Head of caudate nucleus (tissue), 42 donors: Measurements from ENCODE around the gene RHBDD1.
A peak's percentile ranks its signal among the peaks of the same experiment; 100 is the strongest.

ENCODE experiments used
- DNase-seq, 42 donors: peaks; one replicate each; pipeline versions ENCODE4 v3.0.0 to v3.0.0-alpha.2; 2020 to 2021; ENCODE audit warnings: mixed read lengths in 7 of 42
- intact Hi-C: fragments of 100-400 bp; cut with DNase I; formaldehyde crosslinking; loops from one replicate; pipeline ENCODE4 v1.15.0; 2022

The RHBDD1 gene

GRCh38 chr2:226994775-226995174, 158.9 kb downstream of the RHBDD1 start:
- intact Hi-C loops: no loop called here
- DNase-seq: no peak

- intact Hi-C loops: no loop called here
- DNase-seq: peak in 24 of 42 donors; percentile 17 to 65 (median 33)
Measured at GRCh38 chr2:226995625-226996041, 159.8 kb downstream of the RHBDD1 start.

GRCh38 chr2:226999661-227000060, 163.8 kb downstream of the RHBDD1 start:
- intact Hi-C loops: no loop called here
- no peak for DNase-seq

- intact Hi-C loops: no loop called here
- DNase-seq: no peak
Measured at GRCh38 chr2:227000123-227000522, 164.3 kb downstream of the RHBDD1 start.

- intact Hi-C loops: no loop called here
- no peak for DNase-seq
Measured at GRCh38 chr2:227004482-227004881, 168.6 kb downstream of the RHBDD1 start.

- intact Hi-C loops: no loop called here
Measured at GRCh38 chr2:227006189-227006897, 170.5 kb downstream of the RHBDD1 start.

GRCh38 chr2:227007148-227007547, 171.3 kb downstream of the RHBDD1 start:
- DNase-seq: no peak
- intact Hi-C loops: no loop called here

More at GRCh38 chr2:227006189-227006897, 170.5 kb downstream of the RHBDD1 start:
- peak in 1 of 42 donors; percentile 24 for DNase-seq

GRCh38 chr2:227007940-227008339, 172.1 kb downstream of the RHBDD1 start:
- intact Hi-C loops: no loop called here
- no peak for DNase-seq

- intact Hi-C loops: no loop called here
- no peak for DNase-seq
Measured at GRCh38 chr2:227010433-227010832, 174.6 kb downstream of the RHBDD1 start.

- intact Hi-C loops: no loop called here
- no peak for DNase-seq
Measured at GRCh38 chr2:227013330-227013729, 177.5 kb downstream of the RHBDD1 start.

GRCh38 chr2:227013881-227014280, 178.0 kb downstream of the RHBDD1 start:
- no peak for DNase-seq
- intact Hi-C loops: no loop called here

- DNase-seq: no peak
- intact Hi-C loops: no loop called here
Measured at GRCh38 chr2:227016894-227017293, 181.0 kb downstream of the RHBDD1 start.

- no peak for DNase-seq
- intact Hi-C loops: no loop called here
Measured at GRCh38 chr2:227020416-227020815, 184.6 kb downstream of the RHBDD1 start.

- intact Hi-C loops: no loop called here
- no peak for DNase-seq
Measured at GRCh38 chr2:227022608-227023007, 186.8 kb downstream of the RHBDD1 start.

- intact Hi-C loops: no loop called here
- no peak for DNase-seq
Measured at GRCh38 chr2:227025510-227025909, 189.7 kb downstream of the RHBDD1 start.

GRCh38 chr2:227029426-227030105, 193.7 kb downstream of the RHBDD1 start:
- DNase-seq: peak in 1 of 42 donors; percentile 4
- intact Hi-C loops: no loop called here

- no peak for DNase-seq
- intact Hi-C loops: no loop called here
Measured at GRCh38 chr2:227030789-227031188, 194.9 kb downstream of the RHBDD1 start.

- intact Hi-C loops: no loop called here
Measured at GRCh38 chr2:227031379-227031778, 195.5 kb downstream of the RHBDD1 start.

GRCh38 chr2:227033471-227034148, 197.8 kb downstream of the RHBDD1 start:
- peak in 12 of 42 donors; percentile 6 to 54 (median 20) for DNase-seq
- intact Hi-C loops: no loop called here

More at GRCh38 chr2:227031379-227031778, 195.5 kb downstream of the RHBDD1 start:
- no peak for DNase-seq

GRCh38 chr2:227035711-227036367, 200.0 kb downstream of the RHBDD1 start:
- no peak for DNase-seq
- intact Hi-C loops: no loop called here
